Mucosa of gallbladder (tissue), 1 donor: ENCODE results near the gene DNAH7. TPM values are rescaled to one million over a fixed set of nuclear protein-coding genes. Genes with fewer than 3 reads are reported as not detected.

Experiments used
- DNase-seq: peaks from one replicate; pipeline ENCODE4 v3.0.0-alpha.2; 2020; ENCODE audit warnings: low spot score
- total RNA-seq: library from RNA; stranded (reverse); gene quantifications from one replicate; pipeline ENCODE4 v1.2.1, GENCODE V29; 2021
- donor health status: DM: no; HTN: no; CAD: no.

Gene DNAH7
- total RNA-seq, 1 donor from 2014 or later = 5.0 TPM

DNA sequence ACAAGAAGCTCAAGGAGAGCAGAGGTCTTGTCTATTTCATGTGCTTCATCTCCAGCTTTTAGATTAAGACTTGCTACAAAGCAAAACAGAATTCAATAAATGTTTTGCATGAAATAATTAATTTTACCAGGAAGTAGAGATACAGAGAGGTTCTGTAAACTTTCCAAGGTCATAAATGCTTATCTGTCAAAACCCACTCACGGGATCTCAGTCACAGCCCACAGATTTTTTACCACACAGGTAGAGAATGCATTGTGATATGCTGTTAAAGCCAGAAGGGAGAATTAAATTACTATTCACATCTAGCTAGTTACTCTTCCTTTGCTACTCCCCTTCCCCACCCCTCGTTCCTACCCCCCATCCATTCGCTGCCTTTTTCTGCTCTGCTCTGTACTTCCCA, 205.5 kb downstream of the DNAH7 start:
- DNase-seq = no peak

DNA sequence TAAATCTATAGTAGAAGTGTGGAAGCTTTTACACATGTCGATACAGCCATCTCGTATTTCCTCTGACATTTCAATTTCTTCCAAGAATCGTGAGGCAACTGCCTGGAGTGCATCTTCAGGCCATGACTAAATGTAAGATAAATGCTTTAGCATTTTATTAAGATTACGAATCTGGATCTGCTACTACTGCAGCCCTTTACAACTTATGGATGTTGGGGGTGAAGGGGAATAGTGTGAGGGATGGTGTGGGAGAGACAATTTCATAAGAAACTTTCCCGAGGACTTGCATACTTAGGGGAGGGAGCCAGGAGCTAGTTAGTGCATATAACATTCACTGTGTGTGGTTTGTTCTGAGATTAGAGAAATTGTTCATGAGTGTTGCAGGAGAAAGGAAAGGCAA, 206.8 kb downstream of the DNAH7 start:
- no peak for DNase-seq

DNA sequence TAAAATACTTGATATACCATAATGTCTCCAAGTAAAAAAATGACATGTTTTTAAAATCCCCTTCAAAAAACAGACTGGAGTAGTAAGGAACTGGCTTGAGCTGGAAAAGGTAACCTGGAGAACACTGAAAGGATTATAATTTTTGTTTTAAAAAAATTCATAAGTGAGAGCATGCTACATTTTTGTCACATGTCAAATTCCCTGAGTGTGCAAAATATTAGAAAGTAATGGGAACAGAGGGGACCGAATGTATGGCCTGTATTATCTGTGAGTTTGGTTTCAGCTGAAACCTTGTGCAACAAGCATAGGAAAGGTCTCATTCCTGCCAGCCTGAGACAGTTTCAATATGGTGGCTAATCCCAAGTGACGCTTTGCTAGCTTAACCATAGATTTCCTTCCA, 209.1 kb downstream of the DNAH7 start:
- no peak for DNase-seq

DNA sequence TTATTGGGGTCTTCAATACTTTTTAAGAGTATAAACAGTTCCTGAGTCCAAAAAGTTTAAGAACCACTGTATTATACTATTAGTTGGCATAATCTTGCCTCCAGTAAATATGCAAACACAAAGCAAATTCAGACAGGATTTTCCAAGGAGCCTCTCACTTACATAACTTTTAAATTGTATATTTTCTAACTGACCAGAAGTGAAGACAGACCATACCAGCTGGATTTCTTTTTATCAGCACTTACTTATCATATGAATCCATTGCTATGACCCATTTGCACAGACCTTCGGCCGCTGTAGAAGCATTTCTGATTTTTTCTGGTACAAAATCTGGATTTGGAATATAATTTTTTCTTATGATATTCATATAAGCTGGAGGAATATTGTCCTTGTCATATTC, 211.5 kb downstream of the DNAH7 start:
- DNase-seq = no peak

DNA sequence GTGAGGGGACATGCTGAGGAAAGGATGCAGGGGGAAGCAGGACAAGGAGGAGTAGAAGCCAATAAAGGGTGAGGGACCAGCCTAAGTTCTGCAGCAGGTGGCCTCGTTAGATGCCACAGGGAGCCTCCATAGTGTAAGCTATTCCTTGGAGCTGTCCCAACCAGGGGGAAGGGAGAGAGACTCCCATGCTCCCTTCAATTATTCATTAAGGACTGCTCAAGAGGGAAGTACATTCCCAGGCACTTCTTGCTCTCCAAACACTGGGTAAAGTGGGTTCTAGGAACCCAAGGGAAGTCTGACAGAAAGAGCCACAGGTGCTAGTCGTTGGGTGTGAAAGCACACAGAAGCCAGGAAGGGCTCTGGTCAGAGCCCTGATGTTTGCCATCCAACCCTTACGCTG, 217.9 kb downstream of the DNAH7 start:
- DNase-seq = no peak

DNA sequence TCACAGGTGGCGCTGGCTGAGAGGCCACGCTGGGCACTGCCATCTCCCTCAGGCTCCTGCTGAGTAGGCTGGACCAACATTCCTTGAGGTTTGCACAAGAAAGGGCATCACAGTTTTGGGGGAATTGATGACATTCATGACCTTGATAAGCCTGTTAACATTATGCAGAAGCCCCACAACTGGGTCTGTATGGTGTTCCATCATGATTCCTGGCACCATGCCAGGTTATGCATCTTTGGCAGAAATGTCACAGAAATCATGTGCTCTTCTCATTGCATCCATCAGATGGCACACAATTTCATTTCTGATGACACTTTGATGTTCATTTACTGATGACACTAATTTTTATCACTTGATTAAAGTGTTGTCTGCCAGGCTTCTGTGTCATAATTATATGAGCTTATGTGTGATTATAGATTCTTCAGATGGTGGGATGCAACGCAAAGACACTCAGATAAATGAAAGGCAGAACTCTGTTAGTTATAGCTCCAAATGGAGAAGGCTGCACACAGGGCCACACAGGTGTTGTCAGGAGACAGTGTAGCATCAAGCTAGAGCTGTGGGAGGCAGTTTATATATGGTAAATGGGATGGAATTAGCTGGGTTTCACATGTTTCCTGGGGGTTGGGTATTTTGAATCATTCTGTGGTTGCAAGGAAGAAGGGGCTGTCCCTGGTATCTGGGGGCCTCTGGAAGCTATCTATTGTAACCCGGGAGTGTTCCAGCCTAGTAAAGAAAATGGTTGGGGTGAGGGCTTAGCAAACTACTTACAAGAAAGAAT, 220.3 kb downstream of the DNAH7 start:
- DNase-seq = no peak

DNA sequence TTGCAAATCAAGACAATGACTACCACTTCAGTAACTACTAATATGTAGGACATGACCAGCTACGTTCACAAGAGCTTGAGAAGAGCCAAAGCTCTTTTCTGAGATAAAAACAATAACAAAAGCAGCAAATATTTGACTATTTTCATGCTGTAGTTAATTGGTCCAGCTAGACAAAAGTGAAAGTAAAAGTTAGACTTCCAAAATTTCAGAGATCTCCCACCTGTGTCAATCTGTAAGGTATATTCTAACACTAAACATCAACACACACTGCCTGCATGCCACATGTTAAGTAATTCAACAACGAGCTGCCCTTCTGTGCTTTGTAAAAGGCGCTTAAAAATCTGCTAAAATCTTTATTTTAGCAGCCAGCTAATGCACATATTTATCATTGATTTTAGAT, 225.7 kb downstream of the DNAH7 start:
- DNase-seq = no peak

DNA sequence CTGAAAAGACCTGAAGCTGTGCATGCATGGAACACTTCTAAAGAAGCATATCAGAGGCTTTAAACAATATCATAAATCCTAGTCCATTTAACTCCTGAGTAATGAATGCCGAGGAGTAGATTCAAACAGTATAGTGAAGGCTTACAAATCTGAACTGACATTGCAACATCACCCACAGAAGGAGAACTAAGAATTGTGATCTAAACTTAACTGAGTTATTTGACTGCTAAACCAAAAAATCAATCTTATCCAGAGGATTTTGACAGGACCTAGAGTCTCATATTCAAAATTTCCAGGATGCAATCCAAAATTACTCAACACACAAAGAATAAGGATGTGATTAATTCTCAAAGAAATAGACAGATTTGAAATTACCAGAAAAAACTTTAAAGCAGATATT, 230.6 kb downstream of the DNAH7 start:
- no peak for DNase-seq

DNA sequence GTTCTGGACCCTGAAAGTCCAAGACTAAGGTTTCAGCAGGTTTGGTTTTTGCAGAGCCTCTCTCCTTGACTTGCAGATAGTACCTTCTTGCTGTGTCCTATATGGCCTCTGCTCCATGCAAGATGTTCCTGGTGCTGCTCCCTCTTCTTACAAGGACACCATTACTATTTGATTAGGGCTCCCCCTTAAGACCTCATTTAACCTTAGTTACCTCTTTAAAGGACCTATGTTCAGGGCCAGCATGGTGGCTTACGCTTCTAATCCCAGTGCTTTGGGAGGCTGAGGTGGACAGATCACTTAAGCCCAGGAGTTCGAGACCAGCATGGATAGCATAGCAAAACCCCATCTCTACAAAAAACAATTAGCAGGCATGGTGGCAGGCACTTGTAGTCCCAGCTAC, 232.6 kb downstream of the DNAH7 start:
- DNase-seq = no peak

DNA sequence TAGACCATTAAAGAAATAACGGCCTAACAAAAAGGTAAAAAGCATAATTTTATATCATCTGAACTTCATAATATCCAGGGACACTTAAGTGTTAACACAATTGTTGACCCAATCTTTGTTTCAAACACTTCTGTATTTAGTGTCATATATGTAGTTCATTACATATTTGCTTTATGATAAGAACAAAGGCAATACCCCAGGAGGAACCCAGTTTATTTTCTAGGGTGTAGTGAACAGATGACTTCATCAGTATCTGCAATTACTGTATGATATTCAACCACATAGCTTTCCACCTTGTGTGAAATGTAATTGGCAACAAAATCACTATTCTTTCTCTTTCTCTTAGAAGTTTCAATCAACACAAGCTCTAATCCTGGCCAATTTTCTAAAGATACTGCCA, 233.8 kb downstream of the DNAH7 start:
- DNase-seq = no peak

DNA sequence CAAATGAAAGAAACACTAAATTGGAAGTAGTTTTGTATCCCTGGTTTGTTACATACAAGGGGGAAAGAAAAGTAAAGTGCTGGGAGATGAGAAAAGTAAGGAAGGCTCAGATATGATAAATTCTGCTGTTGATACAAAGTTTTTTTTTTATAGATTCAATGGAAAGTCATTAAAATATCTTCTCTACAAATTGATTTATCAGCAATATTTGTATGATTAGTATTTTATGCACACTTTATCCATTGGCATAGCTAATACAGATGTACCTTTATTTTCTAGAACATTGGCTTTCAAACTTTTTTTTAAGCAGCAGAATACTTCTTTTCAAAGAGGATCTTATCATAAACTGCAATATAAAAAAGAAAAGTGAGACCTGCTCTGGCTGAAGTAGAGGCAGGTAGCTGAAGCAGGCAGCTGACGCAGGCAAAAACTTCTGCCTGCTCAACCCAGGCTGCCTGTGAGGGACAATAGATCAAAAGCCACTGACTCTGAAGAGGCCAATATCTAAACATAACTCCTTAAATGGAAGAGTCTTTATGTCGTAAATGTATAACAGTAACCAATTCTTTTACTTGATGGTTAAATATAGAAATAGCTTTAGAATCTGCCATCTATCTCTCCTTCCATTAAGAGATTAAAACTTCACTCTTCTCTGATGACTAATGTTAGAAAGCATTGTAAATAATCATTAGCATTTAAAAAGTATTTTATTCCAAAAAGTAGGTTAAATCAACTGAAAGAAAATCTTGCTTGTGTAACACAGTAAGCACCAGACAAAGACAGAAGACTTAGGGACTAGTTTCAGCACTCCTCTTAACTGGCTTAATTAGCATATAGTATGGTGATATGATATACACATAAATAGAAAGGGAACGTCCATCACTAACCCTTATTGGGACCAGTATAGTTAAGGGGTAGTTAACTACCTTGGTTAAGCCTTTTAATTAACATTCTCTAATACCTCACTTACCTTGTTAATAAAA, 237.4 kb downstream of the DNAH7 start:
- no peak for DNase-seq

DNA sequence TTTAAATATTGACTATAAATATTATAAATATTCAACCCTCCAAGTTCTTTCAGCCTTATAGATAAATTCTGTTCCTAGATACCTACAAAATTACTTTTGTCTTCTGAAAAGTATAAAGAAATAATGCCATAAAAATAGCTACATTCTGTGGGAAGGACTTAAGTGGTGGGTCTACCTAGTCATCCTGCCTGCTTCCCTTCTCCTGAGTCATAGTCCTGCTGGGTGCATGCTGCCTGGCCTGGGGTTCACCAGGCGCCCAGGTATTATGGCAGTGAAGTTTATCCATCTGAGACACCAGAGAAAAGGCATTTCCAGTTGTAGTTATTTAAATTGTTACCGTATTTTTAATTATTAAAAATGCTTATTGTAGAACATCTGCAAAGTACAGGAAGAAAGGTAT, 244.2 kb downstream of the DNAH7 start:
- DNase-seq = no peak

DNA sequence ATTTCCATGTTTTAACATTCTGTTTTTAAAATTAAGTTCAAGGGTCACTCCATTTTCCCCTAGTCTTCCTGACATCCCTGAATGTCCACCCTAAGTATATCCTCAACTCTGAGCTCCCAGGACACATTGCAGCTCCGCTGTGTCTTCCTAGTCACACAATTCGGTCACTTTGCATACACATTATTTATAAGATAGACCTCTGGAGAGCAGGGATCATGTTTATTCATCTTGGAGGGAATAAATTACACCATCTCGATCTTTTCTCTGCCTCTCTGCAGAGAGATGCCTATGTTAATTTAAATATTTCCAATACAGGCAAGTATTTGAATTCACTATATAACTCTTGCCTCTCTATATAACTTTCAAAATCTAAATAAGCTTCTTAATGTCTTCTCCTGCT, 245.4 kb downstream of the DNAH7 start:
- DNase-seq = no peak

DNA sequence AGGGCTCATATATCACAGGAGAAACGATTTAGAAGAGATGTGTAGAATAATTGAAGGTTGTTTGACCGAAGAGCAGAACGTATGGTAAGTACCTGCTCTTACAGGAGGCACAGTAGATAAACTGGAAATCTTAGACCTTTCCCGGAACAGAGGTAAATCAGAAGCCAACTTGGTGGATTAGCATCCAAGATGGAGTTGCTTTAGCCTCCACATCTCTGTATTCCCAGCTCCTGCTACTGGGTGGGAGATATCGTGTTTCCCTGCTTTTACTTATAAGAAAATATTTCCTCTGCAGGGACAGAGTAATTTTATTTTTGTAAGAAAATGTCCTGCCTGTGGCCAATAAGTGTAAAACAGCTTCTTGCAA, 247.1 kb downstream of the DNAH7 start:
- DNase-seq = no peak

DNA sequence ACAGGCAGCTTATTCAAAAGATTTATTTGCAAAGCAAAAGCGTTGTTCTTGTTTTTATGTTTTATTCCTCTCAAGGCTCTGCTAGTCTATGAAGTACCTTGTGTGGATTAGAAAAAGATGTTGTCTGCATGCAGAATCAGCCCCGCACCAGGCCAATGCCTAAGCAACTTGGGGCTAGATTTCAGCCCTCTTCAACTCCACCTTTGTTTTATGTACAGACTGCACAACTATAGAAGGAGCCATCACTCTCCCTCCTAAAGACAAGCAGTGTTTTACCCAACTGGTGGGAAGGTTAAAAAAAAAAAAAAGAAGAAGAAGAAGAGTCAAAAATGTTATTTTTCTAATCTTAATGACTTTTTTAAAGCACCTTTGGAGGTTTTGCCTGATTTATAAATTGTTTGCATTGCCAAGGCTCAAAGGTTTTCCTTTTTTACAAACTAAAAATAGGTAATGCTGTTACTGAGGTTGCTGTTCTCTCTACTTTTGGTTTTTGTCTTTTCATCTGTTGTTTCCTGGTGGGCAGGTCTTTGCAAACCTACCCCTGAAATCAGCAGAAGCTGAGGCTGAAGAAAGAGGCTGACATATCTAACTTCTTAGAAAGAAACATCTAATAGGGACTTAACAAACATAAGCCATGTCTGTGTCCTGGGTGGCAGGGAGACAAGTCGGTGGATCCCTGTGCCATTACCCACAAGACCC, 247.6 kb downstream of the DNAH7 start:
- no peak for DNase-seq

DNA sequence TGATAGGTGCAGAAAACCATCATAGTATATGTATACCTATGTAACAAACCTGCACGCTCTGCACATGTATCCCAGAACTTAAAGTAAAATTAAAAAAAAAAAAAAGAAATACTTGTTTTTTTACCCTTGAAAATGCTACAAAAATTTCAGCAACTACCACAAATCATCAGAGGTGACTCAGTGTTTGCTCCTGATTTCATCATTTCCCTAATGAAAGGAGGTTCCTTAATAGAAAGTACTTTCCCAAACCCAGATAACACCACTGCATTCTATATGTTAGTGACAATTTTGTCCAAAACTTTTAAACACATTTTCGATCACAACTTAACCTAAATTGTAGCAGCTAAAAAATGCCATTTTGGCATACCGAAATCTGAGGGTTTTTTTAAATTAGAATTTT, 248.3 kb downstream of the DNAH7 start:
- no peak for DNase-seq

DNA sequence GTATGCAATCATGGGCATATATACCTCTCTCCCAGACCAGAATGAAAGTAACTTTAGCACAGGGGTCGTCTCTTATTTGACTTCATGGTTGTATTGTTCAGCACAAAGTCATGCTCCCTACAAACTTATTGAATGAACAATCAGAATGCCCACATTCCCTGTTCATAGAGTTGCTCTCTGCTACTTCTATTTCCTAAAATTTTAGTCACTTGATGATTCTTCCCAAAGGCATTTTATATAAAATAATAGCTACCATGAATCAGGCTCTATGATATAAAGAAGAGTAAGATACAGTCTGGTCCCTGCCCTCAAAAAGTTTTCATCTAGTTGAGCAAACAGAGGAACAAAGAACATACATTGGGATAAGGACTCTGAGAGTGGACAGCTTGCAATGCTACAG, 249.4 kb downstream of the DNAH7 start:
- DNase-seq = no peak

DNA sequence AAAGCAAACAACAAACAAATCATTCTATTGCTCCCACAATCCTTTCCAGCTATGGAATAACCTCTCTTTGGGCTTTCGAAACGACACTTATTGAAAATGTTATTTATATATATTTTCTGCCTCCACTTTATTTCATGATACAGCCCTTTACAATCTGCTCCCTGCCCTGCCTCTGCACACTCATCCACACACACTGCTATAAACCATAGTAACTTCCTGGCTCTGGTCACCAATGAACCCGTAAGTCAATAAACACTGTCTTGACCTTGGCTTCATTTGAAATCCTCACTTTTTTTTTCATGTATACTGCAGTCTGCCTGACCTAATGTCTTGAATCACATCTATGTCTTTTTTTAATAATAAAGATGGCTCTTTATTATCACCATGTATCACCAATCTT, 250.1 kb downstream of the DNAH7 start:
- DNase-seq = no peak

DNA sequence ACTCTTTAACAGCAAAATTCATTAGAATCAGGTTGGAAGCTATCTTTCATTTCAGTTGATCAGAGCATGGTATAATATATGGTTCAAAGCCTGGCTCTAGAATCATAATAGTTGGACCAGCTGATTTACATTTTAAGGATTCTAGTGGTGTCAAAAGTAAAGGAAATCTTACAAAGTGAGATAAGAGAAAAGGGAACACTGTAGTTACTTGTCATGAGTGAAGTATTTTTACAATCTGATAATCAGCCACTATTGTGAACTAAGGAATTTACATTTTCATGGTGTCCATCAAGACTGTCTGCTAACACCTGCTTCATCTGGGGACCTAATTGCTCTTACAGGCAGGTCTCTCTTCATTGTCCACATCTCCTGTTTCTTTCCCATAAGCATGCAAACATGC, 250.5 kb downstream of the DNAH7 start:
- no peak for DNase-seq

DNA sequence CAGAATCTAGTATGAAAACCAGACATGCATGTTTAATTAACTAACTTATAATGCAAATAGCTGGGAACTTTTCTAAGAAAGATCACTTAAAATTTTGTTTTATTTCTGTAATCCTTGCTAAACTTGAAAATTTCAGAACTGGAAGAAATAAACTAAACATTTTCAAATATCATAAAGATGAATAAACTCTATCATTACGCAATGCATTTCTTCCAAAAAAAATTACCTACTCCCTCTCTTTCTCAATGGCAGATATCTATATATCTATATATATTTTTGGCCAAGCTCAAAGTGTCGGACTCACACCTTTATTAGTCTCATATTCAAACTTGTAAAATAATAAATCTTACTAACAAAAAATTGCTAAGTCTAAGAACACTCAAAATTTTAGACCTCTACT, 253.6 kb downstream of the DNAH7 start:
- no peak for DNase-seq

DNA sequence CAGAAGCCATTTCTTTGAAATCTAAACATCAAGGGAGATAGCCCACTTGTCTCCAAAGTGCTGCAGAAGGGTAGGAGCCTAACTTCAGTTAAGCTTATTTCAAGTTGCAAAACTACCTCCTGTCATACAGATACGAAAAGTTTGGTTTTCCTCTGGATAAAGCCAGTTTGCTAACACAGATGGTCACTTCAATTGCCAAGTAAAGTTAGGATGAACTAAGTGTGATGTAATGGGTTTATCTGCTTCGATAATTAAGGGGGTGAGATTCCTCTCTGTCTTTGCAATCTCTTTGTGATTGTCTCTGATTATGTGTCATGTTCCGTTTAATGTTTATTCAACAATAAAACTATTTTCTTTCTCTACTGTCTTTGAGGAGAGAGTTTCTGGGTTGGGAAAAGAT, 255.2 kb downstream of the DNAH7 start:
- no peak for DNase-seq

DNA sequence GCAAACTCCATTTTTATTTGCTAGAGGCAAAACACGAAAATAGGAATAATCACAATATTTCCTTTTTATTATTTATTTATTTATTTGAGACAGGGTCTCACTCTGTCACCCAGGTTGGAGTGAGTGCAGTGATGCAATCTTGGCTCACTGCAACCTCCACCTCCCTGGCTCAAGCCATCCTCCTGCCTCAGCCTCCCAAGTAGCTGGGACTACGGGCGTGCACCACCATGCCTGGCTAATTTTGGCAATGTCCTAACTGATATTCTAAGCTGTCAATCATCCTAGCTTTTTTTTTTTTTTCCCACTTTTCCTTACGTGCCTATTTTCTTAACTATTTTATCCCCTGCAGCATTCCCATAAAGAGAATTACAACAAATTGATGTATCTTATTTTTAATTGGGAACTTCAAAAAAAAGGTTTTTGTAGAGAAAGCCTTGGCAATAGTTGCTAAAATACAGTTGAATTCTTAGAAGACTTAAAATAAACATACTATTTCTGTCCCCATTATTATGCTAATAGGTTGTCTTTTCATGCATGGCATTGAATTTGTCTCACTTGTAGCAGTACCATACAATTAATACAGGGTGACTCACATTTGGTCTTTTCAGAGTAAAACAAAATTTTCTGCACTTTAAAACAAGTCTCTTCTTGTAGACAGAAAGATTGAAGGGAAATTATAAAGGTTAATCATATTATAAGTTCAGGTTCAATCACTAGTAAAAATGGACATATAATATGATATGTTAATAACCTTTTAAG, 258.1 kb downstream of the DNAH7 start:
- no peak for DNase-seq
